BLaER1 (cell line): Measurements from ENCODE around the gene PPP1R27.

Source experiments
- H3K27ac ChIP-seq: shearing (Covaris generic); formaldehyde crosslinking; 2 replicates; pipeline ENCODE4 v1.8.1; 2022
- H3K27me3 ChIP-seq: shearing (Covaris generic); formaldehyde crosslinking; 2 replicates; pipeline ENCODE4 v1.8.1; 2022
- H3K36me3 ChIP-seq: shearing (Covaris generic); formaldehyde crosslinking; 2 replicates; pipeline ENCODE4 v1.8.1; 2022
- H3K4me1 ChIP-seq: shearing (Covaris generic); formaldehyde crosslinking; 2 replicates; pipeline ENCODE4 v1.8.1; 2022
- H3K4me2 ChIP-seq: shearing (Covaris generic); formaldehyde crosslinking; 2 replicates; pipeline ENCODE4 v1.8.1; 2022
- H3K4me3 ChIP-seq: shearing (Covaris generic); formaldehyde crosslinking; 2 replicates; pipeline ENCODE4 v1.8.1; 2022
- H3K9ac ChIP-seq: shearing (Covaris generic); formaldehyde crosslinking; 2 replicates; pipeline ENCODE4 v1.8.1; 2022
- H3K9me3 ChIP-seq: shearing (Covaris generic); formaldehyde crosslinking; 2 replicates; pipeline ENCODE4 v1.8.1; 2022
- H4K20me1 ChIP-seq: shearing (Covaris generic); formaldehyde crosslinking; 2 replicates; pipeline ENCODE4 v1.8.1; 2022
- Cebpa-rat ChIP-seq: shearing (Covaris generic); IDR thresholded peaks from 2 replicates; pipeline ENCODE4 v1.8.1; 2022

Gene PPP1R27

GRCh38 chr17:81869221-81870130, 34.6 kb upstream of the PPP1R27 start:
- no peaks in the 10 kb centered on the region for H3K9me3 ChIP-seq
- H4K20me1 ChIP-seq = peaks cover 61% of the 10 kb centered on the region
- peak overlapping the region; percentile 99 for H3K9ac ChIP-seq
- H3K27ac ChIP-seq = peak overlapping the region; percentile 100
- peaks cover 72% of the 10 kb centered on the region for H3K4me1 ChIP-seq
- H3K4me2 ChIP-seq = peak overlapping the region; percentile 89
- peaks cover 52% of the 10 kb centered on the region for H3K36me3 ChIP-seq
- TF ChIP-seq Cebpa-rat = no peak
- H3K4me3 ChIP-seq = peak overlapping the region; percentile 94
- no peaks in the 10 kb centered on the region for H3K27me3 ChIP-seq

DNA sequence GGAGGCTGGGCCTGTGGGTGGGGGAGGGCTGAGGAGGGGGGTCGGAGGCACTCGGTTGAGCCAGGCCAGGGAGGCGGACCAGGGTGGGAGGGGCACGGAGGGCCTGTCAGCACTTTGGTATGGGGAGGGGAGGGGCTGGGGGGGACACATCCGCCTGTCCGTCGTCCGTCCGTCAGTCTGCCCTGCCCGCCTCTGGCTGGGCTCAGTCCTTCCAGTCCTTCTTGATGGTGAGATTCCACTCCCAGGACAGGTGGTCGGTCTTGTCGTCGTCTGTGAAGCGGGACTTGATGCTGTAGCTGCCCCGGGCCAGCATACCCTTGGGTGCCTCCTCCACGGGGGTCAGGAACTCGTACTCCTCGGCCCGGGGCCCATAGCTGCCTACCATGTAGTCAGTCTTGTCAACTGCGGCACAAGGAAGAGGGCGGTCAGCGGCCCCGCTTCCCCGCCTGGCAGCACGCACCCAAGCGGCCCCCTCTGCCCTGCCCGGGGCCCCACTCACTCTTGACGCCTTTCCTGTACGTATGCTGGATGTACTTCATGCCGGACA, 33.9 kb upstream of the PPP1R27 start:
- Histone ChIP-seq H4K20me1 (peaks cover 68% of the 10 kb centered on the region), H3K9me3 (no peaks in the 10 kb centered on the region), H3K27ac (peak overlapping the region; percentile 100; the same call in 1 of the 2 replicates), H3K4me3 (peak overlapping the region; percentile 94), H3K27me3 (no peaks in the 10 kb centered on the region), H3K9ac (peak overlapping the region; percentile 99; the same call in 1 of the 2 replicates), H3K4me1 (peaks cover 77% of the 10 kb centered on the region), H3K4me2 (peak overlapping the region; percentile 89), H3K36me3 (peaks cover 59% of the 10 kb centered on the region)
- no peak for TF ChIP-seq Cebpa-rat

GRCh38 chr17:81867991-81868673, 33.3 kb upstream of the PPP1R27 start:
- Histone ChIP-seq H3K9ac (peak overlapping the region; percentile 71; the same call in 1 of the 2 replicates), H3K27ac (peak overlapping the region; percentile 76)

DNA sequence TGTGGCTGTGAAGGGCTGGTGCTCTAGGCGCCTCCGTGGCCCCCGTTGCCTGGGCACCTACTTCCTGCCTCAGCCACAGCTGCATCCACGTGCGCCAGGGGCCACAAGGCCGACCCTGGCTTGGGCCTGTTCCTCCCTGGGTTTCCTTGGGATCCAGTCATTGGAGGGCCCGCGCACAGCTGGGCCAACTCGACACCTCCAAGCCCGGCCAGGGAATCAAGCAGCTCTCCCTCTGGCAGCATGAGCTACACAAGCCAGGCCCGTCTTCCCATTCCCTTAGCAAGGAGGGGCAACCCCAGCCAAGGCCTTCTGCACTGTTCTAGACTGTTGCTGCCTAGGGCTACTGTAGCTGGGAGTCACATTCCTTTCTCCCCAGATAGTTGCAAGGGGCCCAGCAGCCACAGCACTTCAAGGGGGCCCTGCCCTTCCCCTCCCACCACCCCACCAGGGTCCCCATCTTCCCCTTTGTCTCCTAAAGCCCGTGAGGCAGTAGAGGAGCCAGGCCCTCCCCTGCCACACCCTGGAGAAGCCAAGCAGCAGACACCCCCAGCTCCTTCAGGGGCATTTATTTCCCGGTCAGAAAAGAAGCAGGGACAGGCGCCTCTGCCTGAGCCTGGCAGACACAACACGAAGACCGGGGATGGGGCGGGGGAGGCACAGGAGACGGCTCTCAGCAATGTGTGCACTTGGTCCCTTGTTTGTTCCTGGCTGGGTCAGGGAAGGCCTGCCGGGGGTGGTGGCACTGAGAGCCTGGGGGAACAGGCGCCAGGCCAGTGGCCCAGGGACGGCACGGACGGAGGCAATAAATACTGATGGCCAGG, 32.5 kb upstream of the PPP1R27 start:
- Histone ChIP-seq H4K20me1 (peaks cover 80% of the 10 kb centered on the region), H3K36me3 (peaks cover 72% of the 10 kb centered on the region), H3K27ac (peak overlapping the region; percentile 76), H3K9ac (peak overlapping the region; percentile 71), H3K9me3 (no peaks in the 10 kb centered on the region), H3K4me3 (peak overlapping the region; percentile 25; the same call in 1 of the 2 replicates), H3K27me3 (no peaks in the 10 kb centered on the region), H3K4me1 (peaks cover 77% of the 10 kb centered on the region), H3K4me2 (peak overlapping the region; percentile 83)
- no peak for TF ChIP-seq Cebpa-rat

More at GRCh38 chr17:81867991-81868673, 33.3 kb upstream of the PPP1R27 start:
- no peaks in the 10 kb centered on the region for H3K27me3 ChIP-seq
- peak overlapping the region; percentile 83 for H3K4me2 ChIP-seq
- peaks cover 74% of the 10 kb centered on the region for H4K20me1 ChIP-seq
- H3K4me3 ChIP-seq = no peak overlapping the region
- no peaks in the 10 kb centered on the region for H3K9me3 ChIP-seq
- TF ChIP-seq Cebpa-rat = no peak
- H3K36me3 ChIP-seq = peaks cover 65% of the 10 kb centered on the region
- peaks cover 77% of the 10 kb centered on the region for H3K4me1 ChIP-seq

DNA sequence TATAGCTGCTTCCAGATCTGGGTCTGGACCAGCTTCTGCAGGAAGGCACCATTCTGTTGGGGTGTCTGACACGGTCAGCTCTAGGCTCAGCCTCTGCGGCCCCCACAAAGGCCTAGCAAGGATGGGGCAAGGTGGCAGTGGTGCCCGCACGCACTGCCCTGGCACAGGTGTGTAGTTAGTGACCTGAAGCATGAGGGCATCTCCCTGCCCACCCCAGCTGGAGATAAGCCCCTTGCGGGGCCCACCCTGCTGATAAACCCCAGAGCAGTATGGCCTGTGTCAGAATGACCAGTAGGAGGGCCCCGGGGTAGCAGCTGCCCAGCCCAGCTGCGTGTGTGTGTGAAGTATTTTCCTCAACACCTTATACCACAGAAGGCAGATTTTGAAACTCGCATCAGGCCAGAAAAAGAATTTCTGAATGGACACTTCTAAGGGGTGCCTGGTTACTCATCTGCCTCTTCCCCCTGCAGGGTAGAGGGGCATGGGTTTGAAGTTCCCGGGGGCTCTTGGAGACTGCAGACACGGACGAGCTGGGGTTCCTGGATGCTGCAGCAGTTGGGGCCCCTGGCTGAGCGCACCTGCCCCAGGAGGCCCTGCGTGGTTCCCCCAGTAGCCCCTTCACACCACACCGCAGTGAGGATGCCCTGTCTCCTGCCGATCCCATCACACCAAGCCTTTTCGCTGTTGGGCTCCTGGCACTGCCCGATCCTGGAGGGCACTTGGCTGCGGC, 31.8 kb upstream of the PPP1R27 start:
- no peaks in the 10 kb centered on the region for H3K27me3 ChIP-seq
- no peaks in the 10 kb centered on the region for H3K9me3 ChIP-seq
- H3K4me1 ChIP-seq = peaks cover 80% of the 10 kb centered on the region
- TF ChIP-seq Cebpa-rat = no peak
- peak overlapping the region; percentile 83 for H3K4me2 ChIP-seq
- peaks cover 75% of the 10 kb centered on the region for H3K36me3 ChIP-seq
- H3K9ac ChIP-seq = peak overlapping the region; percentile 71
- H3K27ac ChIP-seq = peak overlapping the region; percentile 76
- H3K4me3 ChIP-seq = peak overlapping the region; percentile 25; the same call in 1 of the 2 replicates
- peaks cover 80% of the 10 kb centered on the region for H4K20me1 ChIP-seq

DNA sequence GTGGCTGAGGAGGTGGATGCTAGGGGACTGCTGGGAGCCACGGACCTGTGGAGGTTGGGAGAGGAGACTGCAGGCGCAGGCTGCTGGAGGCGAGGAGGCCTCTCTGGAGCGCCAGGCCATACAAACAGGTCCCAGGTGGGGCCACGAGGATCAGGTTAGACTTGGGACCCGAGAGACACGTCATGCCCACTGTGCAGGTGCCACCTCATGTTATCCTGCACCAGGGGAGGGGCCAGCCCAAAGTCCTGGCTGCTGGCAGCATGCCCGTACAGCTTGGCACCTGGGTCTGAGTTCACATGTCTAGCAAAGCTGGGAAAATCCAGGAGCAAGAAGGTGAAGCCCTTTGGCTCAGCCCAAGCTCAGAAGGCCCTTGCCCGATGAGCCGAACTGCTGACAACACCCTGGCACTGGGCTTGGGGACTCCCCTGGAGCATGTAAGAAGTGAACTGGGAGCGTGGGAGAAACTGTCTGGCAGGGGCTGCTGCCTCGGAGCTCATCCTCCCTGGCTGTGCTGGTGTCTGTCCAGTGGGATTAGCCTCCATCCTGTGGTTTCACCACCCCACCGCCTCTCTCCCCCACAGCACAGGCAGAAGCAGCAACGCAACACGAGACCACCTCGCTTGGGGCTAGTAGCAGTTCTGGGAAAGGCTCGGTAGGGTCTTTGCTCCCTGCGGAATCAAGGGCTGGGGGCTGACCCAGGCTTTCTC, 31.0 kb upstream of the PPP1R27 start:
- Histone ChIP-seq H3K4me1 (peaks cover 81% of the 10 kb centered on the region), H3K9ac (peak overlapping the region; percentile 71), H4K20me1 (peaks cover 80% of the 10 kb centered on the region), H3K27ac (peak overlapping the region; percentile 76), H3K4me3 (no peak overlapping the region; the same call in 1 of the 2 replicates), H3K9me3 (no peaks in the 10 kb centered on the region), H3K36me3 (peaks cover 75% of the 10 kb centered on the region), H3K4me2 (peak overlapping the region; percentile 83), H3K27me3 (no peaks in the 10 kb centered on the region)
- no peak for TF ChIP-seq Cebpa-rat

GRCh38 chr17:81865358-81865732, 30.5 kb upstream of the PPP1R27 start:
- Histone ChIP-seq H3K4me3 (no peak overlapping the region; the same call in 1 of the 2 replicates), H3K4me2 (peak overlapping the region; percentile 83), H4K20me1 (peaks cover 75% of the 10 kb centered on the region), H3K27me3 (no peaks in the 10 kb centered on the region), H3K27ac (no peak overlapping the region), H3K4me1 (peaks cover 81% of the 10 kb centered on the region), H3K9ac (peak overlapping the region; percentile 71; the same call in 1 of the 2 replicates), H3K9me3 (no peaks in the 10 kb centered on the region), H3K36me3 (peaks cover 75% of the 10 kb centered on the region)
- TF ChIP-seq Cebpa-rat = no peak
